ENCODE measurements around the gene IL12B.

Gene IL12B

DNA sequence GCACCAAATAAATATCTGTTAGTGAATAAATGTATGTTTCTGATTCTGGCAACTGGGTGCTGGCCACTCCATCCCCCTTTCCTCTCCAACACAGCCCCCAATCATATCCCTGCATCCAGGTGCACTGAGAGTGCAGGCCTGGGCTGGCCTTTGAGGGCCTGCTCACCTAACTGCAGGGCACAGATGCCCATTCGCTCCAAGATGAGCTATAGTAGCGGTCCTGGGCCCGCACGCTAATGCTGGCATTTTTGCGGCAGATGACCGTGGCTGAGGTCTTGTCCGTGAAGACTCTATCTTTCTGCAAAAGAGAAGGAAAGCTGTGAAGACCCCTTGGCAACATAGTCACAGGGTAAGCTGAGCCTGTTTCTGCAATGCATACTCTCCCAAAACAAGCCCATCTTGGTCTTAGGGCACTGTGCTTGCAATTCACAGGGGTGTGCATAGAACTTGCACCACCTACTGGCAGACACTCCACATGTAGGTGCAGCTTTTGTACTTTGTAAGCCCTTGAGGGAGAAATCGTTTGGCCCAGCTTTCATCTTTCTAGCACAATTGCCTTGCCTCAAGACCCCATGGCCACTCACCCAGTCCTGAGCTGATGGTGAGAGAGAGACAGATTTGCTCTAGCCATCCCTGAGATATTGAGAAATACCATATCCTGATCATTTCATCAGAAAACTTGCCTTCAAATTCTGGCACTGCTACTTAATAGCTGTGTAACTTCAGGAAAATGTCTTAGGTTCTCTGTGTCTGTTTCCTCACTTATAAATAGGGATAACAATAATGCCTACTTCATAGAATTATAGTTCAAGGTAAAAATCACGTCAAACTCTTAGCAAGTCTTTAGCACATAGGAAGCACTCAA, 13.5 kb downstream of the IL12B start:
- Histone ChIP-seq H3K27ac (ENCODE audit: poor library complexity, severe bottlenecking) (no peak overlapping the region), H3K4me1 (ENCODE audit: insufficient read depth, poor library complexity, severe bottlenecking) (no peaks in the 10 kb centered on the region), H3K36me3 (ENCODE audit: low read depth) (no peaks in the 10 kb centered on the region), H3K27me3 (ENCODE audit: insufficient read depth, poor library complexity, severe bottlenecking) (no peaks in the 10 kb centered on the region), H3K4me3 (ENCODE audit: severe bottlenecking) (no peak overlapping the region), H3K9me3 (ENCODE audit: severe bottlenecking) (no peaks in the 10 kb centered on the region)
- peak; percentile 92 for TF ChIP-seq CTCF (IDR thresholded peaks at IDR 0.05; ENCODE audit: poor library complexity, severe bottlenecking)
- ATAC-seq (ENCODE audit: low read depth) (peak; percentile 85), DNase-seq (ENCODE audit: low spot score) (no peak)

DNA sequence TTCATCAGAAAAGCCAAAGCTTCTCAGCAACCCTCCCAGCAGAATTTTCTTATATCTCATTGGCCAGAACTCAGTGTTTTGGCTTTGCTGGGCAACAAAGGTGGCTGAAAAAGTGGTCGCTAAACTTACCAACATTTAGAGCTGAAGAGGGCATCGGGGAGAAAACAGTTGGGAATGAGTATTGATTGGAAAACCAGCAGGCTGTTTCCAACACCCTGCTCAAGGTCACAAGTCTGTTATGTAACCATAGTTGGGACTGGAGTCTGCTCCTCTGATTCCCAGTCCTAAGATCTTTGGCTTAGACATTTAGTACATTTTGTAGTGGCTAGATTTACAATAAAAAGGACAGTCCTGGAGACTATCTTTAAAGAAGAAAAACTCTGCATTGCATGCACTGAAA, 17.1 kb downstream of the IL12B start:
- H3K36me3 ChIP-seq (ENCODE audit: low read depth), result no peaks in the 10 kb centered on the region
- H3K4me3 ChIP-seq (ENCODE audit: severe bottlenecking), result no peak overlapping the region
- H3K9me3 ChIP-seq (ENCODE audit: severe bottlenecking), result no peaks in the 10 kb centered on the region
- TF ChIP-seq CTCF (IDR thresholded peaks at IDR 0.05; ENCODE audit: poor library complexity, severe bottlenecking), result no peak
- no peaks in the 10 kb centered on the region for H3K27me3 ChIP-seq (ENCODE audit: insufficient read depth, poor library complexity, severe bottlenecking)
- DNase-seq (ENCODE audit: low spot score), result no peak
- ATAC-seq (ENCODE audit: low read depth), result no peak
- H3K27ac ChIP-seq (ENCODE audit: poor library complexity, severe bottlenecking), result no peak overlapping the region
- H3K4me1 ChIP-seq (ENCODE audit: insufficient read depth, poor library complexity, severe bottlenecking), result no peaks in the 10 kb centered on the region

- H3K27ac ChIP-seq (ENCODE audit: poor library complexity, severe bottlenecking), result no peak overlapping the region
- H3K4me3 ChIP-seq (ENCODE audit: severe bottlenecking), result no peak overlapping the region
- no peak for DNase-seq (ENCODE audit: low spot score)
- no peaks in the 10 kb centered on the region for H3K4me1 ChIP-seq (ENCODE audit: insufficient read depth, poor library complexity, severe bottlenecking)
- H3K36me3 ChIP-seq (ENCODE audit: low read depth), result no peaks in the 10 kb centered on the region
- no peaks in the 10 kb centered on the region for H3K9me3 ChIP-seq (ENCODE audit: severe bottlenecking)
- no peak for TF ChIP-seq CTCF (IDR thresholded peaks at IDR 0.05; ENCODE audit: poor library complexity, severe bottlenecking)
- H3K27me3 ChIP-seq (ENCODE audit: insufficient read depth, poor library complexity, severe bottlenecking), result no peaks in the 10 kb centered on the region
- ATAC-seq (ENCODE audit: low read depth), result no peak
Measured at GRCh38 chr5:159311063-159311462, 19.2 kb downstream of the IL12B start.

DNA sequence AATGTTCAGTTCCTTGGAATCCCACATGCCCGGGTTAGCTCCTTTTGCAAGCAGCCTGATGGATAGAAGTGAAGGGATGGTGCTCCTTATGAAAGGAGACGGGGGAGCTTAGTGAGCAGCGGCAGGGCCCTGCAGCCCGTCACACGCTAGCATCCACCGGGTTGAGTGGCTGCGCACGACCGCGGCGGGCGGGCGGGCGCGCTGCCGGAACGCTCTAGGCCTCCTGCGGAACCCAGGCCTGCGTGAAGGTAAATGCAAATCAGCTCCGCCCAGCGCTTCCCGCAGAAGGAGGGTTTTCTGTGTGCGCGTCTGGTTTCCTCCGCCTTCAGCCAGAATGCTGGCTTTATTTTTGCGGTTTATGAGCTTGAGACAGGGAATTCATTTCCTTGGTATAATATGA, 19.8 kb downstream of the IL12B start:
- H3K4me1 ChIP-seq (ENCODE audit: insufficient read depth, poor library complexity, severe bottlenecking), result no peaks in the 10 kb centered on the region
- ATAC-seq (ENCODE audit: low read depth), result peak; percentile 24; the same call in 1 of the 3 replicates
- no peak for DNase-seq (ENCODE audit: low spot score)
- H3K27ac ChIP-seq (ENCODE audit: poor library complexity, severe bottlenecking), result no peak overlapping the region
- no peaks in the 10 kb centered on the region for H3K27me3 ChIP-seq (ENCODE audit: insufficient read depth, poor library complexity, severe bottlenecking)
- TF ChIP-seq CTCF (IDR thresholded peaks at IDR 0.05; ENCODE audit: poor library complexity, severe bottlenecking), result no peak
- no peak overlapping the region for H3K4me3 ChIP-seq (ENCODE audit: severe bottlenecking)
- no peaks in the 10 kb centered on the region for H3K36me3 ChIP-seq (ENCODE audit: low read depth)
- no peaks in the 10 kb centered on the region for H3K9me3 ChIP-seq (ENCODE audit: severe bottlenecking)
